GM18520 (cell line): ENCODE data around the gene NPTX2.
A peak's percentile ranks its signal among the peaks of the same experiment; 100 is the strongest.

ENCODE experiments used
- ATAC-seq: cut with Tn5 transposase; IDR thresholded peaks from one replicate; pipeline ENCODE4 v1.9.1; 2021; ENCODE audit not compliant: unreplicated experiment

Gene NPTX2

DNA sequence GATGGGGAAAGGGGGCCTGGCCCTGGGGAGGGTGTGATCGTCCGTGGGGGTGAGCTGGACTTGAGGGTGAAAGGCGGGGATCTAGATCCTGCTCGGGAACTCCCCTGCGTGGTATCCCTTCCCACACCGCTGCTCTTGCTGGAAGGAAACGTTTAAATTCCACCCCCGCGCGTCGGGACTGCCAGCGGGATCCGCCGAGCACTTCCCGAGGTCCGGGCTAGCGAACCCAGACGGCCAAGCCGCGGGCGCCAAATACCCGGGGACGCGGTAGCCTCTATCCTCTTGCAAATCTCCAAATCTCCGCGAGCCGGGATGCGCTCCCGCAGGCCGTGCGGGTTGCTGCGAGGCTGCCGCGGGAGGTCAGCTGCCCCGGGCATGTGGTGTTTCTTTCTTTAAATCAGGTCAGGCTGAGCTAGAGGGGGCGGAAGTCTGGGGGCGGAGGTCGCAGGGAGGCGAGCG lies 904 bp downstream of the NPTX2 start:
- no peak for ATAC-seq

DNA sequence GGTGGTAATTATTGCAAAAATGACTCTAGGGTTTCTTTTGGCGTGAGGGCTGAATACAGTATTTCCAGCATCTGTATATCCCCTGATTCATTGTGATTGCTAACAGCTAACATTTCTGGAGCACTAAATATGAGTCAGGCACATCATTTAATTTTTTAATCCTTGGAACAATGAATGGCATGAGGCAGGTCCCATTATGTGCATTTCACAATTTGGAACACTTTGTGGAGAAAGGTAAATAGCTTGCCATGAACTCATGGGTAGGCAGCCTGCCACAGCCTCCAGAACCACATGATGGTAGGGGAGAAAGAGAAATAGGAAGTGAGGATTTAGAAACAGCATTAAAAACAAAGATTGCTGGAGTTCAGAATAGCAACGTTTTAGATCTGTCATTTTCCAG lies 1.7 kb downstream of the NPTX2 start:
- ATAC-seq, result no peak

DNA sequence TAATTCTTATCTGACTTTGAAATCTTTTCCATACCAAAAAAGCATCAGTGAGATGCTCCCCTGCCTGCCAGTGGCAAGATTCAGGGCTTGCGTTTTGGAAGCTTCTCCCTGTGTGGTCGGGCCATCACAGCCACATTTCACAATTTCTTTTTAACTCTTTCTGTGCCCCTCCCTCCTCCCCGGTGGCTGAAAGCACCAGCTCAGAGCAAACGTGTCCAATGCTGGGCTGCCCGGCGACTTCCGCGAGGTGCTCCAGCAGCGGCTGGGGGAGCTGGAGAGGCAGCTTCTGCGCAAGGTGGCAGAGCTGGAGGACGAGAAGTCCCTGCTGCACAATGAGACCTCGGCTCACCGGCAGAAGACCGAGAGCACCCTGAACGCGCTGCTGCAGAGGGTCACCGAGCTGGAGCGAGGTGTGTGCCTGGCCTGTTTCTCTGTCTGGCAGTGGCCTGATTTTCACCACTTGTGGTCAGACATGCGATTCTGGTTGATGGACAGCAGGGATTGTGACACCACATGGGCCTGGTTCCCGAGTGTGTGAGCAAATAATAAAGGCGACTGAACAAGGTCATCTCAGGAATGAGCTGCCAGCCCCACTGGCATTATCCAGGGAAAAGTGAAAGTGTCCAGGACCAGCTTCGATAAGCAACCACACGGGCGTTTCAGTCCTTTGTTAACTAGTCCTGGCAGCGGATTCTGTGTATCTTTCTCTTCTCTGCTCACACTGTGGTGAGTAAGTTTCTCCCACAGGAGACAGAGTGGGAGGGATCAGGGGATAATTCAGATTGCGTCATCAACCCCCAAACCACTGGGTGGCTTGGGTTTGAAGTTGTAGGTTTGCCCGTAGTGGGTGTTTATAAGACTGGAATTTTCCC lies 2.6 kb downstream of the NPTX2 start:
- ATAC-seq, result no peak

DNA sequence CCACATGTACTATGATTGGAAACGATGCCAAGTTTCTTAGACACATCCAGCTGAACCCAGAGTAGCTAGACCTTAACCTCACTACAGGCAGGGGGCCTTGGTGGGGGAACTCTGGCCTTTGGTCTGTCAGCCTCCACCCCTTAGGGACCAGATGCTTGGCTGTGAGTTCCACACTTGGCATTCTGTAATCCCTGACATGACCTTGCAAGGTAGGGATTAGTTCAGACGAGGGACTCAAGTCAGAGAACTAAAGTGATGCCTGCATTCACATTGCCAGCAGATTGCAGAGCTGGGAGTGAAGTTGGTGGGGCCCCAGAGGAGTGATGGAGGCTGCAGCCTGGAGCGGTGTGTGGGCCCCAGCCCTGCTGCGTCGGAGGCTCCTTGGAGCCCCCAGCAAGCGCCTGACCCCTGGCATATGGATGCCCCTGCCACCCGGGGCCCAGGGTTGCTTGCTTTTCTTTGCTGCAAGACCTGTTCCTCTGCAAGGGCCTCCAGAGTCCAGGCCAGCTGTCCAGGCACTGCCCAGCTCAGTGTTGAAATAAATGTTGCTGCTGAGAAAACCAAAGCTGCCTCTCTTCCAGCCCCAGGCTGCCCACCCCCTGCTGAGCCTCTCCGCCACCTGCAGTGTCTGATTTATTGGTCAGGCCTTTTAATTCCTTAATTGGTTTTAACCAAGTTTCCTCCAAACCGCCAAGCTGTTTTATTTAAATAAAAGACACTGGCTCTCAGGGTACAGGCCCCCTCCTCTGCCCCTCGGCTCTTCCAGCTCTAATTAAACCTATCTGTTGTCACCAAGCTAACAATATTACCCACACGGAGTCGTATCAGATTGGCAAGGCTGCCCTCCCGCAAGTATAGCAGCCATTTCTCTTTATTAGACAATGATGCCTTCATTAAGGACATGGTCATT lies 4.7 kb downstream of the NPTX2 start:
- no peak for ATAC-seq

DNA sequence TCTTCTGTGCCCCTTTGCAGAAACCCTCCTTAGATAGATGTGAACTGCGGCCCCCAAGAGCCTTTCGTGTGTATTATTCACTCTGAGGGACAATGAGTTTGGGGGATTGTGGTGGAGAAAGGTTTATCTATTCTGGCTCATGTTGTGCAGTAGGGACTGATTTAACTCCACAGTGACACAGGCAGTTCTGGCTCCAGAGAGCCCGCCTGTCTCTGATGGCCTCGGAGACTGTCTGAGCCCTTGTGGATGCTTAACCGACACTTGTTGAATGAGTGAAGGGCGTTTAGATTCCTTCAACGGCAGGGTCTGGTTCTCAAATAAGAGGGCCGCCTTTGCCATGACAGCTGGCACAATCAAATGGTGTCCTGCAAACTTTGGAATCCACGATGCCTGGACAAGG lies 5.8 kb downstream of the NPTX2 start:
- no peak for ATAC-seq

DNA sequence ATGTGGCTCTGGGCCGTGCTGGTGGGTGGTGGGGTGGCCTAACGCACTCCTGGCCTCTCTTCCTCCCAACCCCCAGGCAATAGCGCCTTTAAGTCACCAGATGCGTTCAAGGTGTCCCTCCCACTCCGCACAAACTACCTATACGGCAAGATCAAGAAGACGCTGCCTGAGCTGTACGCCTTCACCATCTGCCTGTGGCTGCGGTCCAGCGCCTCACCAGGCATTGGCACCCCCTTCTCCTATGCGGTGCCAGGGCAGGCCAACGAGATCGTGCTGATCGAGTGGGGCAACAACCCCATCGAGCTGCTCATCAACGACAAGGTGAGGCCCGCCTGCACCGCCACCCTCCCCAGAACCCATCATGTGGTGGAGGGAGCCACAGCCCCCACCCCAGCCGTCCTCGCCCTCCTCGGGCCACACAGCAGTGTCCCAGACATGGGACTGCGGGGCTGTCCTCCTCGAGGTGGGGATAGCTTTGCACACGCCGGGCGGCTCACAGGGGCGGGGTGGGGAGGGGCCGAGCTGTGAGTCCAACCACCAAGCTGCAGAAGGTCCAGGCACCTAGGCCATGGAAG lies 7.8 kb downstream of the NPTX2 start:
- ATAC-seq, result no peak

DNA sequence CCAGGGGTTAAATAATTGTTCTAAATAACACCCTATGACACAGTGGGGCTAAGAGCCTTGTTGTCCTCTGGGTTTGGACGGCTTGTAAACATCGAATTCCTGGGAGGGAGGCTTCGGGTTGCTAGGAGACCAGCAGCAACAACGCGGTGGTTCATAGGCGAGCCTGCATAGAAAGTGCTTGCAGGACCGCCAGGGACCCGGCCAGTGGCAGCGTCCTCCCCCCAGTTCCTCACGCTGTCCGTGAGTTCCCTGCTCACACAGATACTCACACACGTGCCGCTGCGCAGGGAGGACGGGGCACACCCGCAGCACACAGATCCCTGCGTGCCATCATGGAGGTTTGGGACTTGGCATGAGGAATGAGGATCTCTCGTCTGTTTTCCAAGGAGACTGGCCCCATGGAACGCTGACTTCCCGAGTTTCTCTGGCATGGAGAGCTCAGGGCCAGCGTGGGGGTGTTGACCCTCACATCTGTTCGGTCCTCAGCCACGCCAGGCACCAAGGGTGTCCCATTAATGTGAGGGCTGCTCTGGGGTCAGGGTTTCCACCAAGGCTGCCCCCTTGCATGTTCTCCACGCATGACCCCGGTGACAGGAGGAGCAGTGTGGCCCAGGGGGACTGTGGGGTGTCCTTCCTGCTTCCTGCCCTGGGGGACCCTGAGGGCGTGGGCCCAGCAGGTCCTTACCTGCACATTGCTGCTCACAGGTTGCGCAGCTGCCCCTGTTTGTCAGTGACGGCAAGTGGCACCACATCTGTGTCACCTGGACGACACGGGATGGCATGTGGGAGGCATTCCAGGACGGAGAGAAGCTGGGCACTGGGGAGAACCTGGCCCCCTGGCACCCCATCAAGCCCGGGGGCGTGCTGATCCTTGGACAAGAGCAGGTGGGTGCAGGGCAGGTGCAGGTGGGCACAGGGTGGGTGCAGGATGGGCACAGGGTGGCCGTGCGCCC lies 9.7 kb downstream of the NPTX2 start:
- no peak for ATAC-seq

DNA sequence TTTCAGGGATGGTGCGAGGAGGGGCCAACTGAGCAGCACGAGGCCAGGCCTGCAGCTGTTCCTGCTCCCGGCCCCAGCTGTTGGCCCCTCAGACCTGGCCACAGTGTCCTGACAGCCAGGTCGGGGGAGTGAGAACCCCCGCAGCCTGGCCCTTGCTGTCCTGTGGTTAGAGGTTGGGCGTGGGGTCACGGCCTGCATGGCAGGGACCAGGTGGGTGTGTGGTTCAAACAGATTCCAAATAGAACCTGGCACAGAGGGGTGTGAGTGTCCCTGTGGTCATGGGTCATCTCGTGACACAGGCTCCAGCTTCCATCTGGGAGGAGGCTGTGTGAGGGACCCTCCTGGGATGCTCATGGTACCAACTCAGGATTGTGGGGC lies 10.3 kb downstream of the NPTX2 start:
- no peak for ATAC-seq

DNA sequence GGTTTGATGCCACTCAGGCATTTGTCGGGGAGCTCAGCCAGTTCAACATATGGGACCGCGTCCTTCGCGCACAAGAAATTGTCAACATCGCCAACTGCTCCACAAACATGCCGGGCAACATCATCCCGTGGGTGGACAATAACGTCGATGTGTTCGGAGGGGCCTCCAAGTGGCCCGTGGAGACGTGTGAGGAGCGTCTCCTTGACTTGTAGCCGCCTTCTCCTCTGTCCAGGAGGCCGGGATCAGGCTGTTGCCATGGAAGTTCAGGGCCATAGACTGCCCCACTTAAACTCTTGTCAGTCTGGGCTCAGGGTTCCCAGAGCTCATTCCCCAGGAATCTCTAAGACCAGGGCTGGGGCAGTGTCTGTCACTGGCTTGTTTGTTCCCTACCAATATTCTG lies 11.3 kb downstream of the NPTX2 start:
- ATAC-seq, result no peak

DNA sequence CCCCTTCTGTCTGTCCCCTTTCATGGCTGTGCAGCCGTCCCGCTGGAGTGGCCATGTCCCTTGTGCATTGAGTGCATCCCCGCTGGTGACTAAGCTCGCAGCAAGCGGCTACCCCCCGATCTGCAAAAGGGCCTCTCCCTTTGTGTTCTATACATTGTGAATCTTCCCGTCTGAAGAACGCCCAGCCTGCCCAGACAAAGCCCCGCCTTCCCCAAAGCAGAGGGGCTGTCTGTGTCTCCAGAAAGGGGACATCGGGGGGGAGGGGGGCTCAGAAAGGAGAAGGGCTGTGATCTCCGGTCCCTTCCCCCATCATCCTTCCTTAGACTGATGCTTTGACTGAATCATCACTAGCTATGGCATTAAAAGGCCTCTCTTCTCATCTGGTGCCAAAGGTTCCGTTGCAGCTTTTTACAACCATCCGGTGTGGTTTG lies 11.9 kb downstream of the NPTX2 start:
- ATAC-seq, result no peak

DNA sequence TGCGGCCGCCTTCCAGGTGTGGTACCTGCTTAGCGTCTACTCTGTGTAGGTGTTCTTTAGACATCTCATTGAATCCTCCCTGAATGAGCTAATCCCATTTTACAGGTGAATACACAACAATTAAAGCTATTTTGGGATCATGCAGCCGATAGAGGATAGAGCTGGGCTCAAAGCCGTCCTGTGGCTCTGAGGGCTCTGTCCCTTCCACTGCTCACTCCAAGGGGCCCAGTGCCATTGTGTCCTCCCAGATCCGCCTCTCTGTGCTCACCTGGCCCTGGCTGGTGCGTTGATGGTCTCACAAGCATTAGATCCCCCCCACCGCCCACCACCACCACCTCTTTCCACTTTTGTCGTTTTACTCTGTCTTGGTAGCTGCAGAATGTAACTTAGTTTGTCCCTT lies 13.1 kb downstream of the NPTX2 start:
- no peak for ATAC-seq

DNA sequence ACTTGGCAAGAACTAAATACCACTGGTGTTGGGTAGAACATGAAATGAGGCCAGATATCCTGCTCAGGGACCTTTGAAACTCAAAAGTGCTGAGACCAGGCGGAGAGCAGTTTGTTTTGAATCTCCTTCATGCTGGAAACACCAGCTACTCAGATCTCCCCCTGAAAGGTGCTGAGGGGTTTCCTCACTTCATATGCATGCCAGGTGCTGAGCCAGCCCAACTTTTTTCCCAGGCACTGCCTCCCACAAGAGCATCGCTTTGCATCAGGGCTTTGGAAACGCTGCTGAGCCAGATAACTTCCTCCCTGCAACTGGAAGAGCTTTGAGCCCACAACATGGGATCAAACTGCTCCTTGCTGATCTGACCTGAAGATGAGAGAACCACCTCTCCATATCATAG lies 13.7 kb downstream of the NPTX2 start:
- no peak for ATAC-seq

DNA sequence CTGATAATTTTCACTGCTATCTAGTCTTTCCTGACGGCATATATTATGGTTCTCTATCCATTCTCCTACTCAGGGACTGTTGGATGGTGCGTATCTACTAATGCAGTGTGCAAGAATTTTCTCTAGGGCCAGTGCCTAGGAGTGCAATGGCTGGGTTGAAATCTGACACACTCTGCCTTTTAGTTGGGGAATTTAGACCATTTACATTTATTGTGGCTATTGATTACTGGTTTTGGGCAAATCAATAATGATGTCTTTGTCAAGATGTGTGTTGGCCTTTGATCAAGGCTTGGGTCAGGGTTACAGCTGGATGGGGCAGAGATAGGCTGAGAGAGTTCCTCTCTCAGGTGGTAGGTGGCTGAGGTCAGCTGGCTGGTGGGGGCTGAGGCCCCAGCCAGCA lies 21.8 kb downstream of the NPTX2 start:
- ATAC-seq, result no peak

DNA sequence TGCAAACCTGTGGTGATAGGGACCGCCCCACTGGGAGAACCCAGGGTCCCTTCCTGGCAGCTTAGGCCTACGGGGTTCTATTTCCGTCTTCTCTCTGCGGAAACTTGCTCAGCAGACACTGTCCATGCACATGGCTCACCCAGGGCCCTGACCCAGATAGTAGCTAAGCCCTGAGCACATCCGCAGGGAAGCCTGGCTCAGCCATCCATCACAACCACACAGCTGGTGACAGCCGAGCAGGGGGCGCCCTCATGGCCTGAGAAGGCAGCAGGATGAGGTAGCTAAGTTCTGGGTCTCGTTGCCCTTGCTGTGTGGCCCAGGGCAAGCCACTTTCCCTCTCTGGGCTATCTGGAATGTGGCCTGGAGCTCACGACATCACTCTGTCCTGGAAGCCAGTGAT lies 23.3 kb downstream of the NPTX2 start:
- ATAC-seq, result no peak

DNA sequence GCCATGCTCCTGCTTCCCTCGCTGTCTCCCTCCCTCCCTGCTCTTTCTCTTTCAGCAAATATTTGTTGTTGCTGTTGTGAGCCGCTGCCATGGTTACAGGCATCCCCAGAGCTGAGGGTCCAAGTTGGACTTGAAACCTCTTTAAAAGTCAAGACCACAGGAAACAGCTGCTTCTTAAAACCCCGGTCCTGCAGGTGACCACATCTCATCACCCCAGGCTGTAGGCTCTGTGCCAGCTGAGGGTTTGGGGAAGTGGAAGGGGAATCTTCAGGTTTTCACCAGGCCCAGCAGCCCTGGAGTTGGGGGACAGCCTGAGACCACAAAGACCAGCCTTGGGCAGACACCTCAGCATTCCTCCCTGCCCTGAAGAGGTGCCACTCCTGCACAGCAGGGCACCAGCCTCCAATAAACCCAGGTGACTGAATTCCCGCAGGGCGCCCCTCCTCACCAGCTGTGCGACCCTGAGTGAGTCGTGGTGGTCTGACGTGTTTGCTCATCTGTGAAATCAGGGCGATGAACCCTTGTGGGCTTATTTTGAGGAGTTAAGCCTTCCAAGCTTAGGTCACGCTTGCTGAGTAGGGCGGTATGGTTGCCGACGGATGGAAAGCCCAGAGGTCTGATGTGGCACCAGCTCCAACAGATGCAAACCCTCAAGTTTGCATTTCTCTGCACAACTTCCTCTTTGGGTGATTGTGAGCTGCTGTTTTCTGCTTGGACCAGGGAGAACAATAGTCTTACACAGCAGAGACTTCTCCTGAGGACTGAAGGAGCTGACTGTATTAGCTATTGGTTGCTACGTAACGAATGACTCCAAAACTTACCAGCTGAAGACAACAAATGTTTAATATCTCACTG lies 24.8 kb downstream of the NPTX2 start:
- ATAC-seq, result peak; percentile 70

DNA sequence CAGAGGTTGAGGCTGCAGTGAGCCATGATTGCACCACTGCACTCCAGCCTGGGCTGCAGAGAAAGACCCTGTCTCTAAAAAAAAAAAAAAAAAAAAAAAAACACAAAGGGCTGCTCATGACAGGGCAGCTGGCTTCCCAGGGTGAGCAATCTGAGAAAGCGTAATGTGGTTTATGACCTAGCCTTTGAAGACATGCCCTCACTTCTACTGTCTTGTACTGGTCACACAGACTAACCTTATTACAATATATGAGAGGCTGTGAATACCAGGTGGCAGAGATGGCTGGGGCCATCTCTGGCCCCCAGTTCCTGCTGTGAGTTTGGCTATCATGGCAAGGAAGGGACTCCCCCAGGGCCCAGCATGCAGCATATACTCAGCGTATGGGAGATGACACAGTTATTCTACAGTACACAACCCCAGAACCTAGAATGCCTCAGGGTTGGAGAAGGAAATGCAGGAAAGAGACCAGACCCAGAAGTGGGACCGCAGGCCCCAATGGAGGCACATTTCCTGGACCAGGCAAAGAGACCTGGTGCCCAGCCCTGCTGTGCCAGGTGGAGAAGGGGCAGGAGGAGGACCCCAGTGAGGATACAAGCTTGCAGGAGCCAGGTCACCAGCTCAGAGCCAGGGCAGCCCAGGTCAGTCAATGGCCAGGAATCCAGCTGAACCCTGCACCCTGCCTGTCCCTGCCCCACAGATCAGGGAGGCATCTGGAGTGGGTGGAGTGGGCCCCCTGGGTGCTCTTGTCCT lies 26.3 kb downstream of the NPTX2 start:
- ATAC-seq, result peak; percentile 30

DNA sequence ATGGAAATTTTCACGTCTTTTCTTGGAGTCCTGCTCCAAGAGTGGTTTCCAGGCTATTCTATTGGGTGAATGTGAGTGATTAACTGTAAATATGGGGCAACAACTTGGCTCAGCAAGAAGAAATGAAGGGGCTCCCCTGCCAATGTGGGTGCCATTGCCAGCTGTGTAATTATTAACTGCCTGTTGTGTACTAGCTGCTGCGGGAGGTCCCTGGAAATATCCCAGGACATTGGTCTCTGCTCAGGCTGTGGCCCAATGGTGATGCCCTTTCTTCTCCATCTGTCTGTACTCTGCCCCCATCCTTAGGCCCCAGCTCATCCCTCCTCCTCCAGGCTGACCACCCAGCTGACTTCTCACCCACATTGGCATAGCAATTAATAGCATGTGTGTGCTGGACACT lies 29.4 kb downstream of the NPTX2 start:
- no peak for ATAC-seq

DNA sequence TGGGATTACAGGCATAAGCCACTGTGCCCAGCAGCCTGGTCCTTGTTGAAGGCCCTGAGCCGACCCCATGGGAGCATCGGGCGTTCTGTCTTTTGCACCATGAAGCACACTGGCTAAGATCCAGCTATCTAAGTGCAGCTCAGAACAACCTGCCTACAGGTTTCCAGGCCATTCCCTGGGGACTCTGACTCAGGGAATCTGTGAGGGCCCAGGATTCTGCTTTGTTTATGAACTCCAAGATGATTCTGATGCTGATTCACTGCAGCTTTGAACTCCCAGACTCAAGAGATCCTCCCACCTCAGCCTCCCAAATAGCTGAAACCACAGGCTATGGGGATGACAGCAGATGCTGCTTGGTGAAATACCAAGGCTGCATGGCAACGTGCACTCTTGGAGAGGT lies 30.2 kb downstream of the NPTX2 start:
- no peak for ATAC-seq

DNA sequence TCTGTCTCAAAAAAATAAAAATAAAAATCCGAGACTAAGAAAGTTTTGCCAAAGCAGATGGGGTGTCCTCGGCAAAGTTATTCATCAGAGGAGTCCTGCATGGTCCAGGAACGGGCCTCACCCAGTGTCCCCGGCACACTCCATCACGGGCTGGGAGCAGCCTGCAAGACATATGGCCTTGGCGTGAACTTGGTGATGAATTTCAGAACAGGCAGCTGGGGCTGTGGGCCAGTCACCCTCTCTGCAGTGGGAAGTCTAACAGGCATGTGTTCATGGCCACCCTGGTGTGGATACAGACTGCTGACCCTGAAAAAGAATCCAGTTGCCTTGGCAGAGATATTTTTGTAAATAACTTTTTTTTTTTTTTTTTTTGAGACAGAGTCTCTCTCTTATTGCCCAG lies 34.7 kb downstream of the NPTX2 start:
- no peak for ATAC-seq
